GM15510 (cell line): ENCODE results near the gene EVA1A.

Experiments
- POLR2A ChIP-seq: IDR thresholded peaks from 3 replicates; pipeline ENCODE4 v1.6.1; 2011; ENCODE audit warnings: borderline replicate concordance; ENCODE audit not compliant: insufficient read length; ENCODE audit errors: extremely low read depth

Gene EVA1A

GRCh38 chr2:75560768-75561565 lies at the start of gene EVA1A:
EVA1A (minus strand) TSS chr2:75560939; CDS start chr2:75518140, 42,799 bp downstream.
- no peak for TF ChIP-seq POLR2A

- no peak for TF ChIP-seq POLR2A
Observed at GRCh38 chr2:75609937-75610508, 49.3 kb upstream of the EVA1A start.

GRCh38 chr2:75609334-75609689 lies 48.6 kb upstream of the EVA1A start:
- no peak for TF ChIP-seq POLR2A

- TF ChIP-seq POLR2A: no peak
Observed at GRCh38 chr2:75608684-75609333, 48.1 kb upstream of the EVA1A start.

GRCh38 chr2:75607988-75608683 lies 47.4 kb upstream of the EVA1A start:
- no peak for TF ChIP-seq POLR2A

- no peak for TF ChIP-seq POLR2A
Observed at GRCh38 chr2:75607400-75607798, 46.7 kb upstream of the EVA1A start.

- no peak for TF ChIP-seq POLR2A
Observed at GRCh38 chr2:75606761-75607399, 46.1 kb upstream of the EVA1A start.

GRCh38 chr2:75605770-75606529 lies 45.2 kb upstream of the EVA1A start:
- TF ChIP-seq POLR2A: no peak

GRCh38 chr2:75604484-75604883 lies 43.7 kb upstream of the EVA1A start:
- no peak for TF ChIP-seq POLR2A

- no peak for TF ChIP-seq POLR2A
Observed at GRCh38 chr2:75603477-75603876, 42.7 kb upstream of the EVA1A start.

- no peak for TF ChIP-seq POLR2A
Observed at GRCh38 chr2:75602724-75603342, 42.1 kb upstream of the EVA1A start.

GRCh38 chr2:75600461-75601011 lies 39.8 kb upstream of the EVA1A start:
- no peak for TF ChIP-seq POLR2A

- no peak for TF ChIP-seq POLR2A
Observed at GRCh38 chr2:75598589-75599155, 37.9 kb upstream of the EVA1A start.
